HG03280 (cell line): Measurements from ENCODE around the gene ZNF268.

Source experiments
- ATAC-seq: cut with Tn5 transposase; IDR thresholded peaks from one replicate; pipeline ENCODE4 v1.9.1; 2021; ENCODE audit warnings: mild to moderate bottlenecking, moderate library complexity; ENCODE audit not compliant: unreplicated experiment

Gene ZNF268

GRCh38 chr12:133181238-133181959 lies at the start of gene ZNF268:
TSS of gene ZNF268 (plus strand) at chr12:133181495. CDS start at chr12:133181998, 503 bp downstream.
- ATAC-seq: peak; percentile 96

GRCh38 chr12:133135747-133136146 lies 45.5 kb upstream of the ZNF268 start:
- no peak for ATAC-seq

GRCh38 chr12:133145981-133146380 lies 35.3 kb upstream of the ZNF268 start:
- ATAC-seq: no peak

GRCh38 chr12:133156125-133156690 lies 25.1 kb upstream of the ZNF268 start:
- ATAC-seq: no peak

- ATAC-seq: no peak
Measured at GRCh38 chr12:133165776-133166175, 15.5 kb upstream of the ZNF268 start.

GRCh38 chr12:133172491-133172890 lies 8.8 kb upstream of the ZNF268 start:
- no peak for ATAC-seq

- ATAC-seq: no peak
Measured at GRCh38 chr12:133174901-133175300, 6.4 kb upstream of the ZNF268 start.

GRCh38 chr12:133180669-133181068 lies 626 bp upstream of the ZNF268 start:
- ATAC-seq: no peak

GRCh38 chr12:133190176-133190575 lies 8.9 kb downstream of the ZNF268 start:
- no peak for ATAC-seq

- ATAC-seq: no peak
Measured at GRCh38 chr12:133192847-133193246, 11.6 kb downstream of the ZNF268 start.

- no peak for ATAC-seq
Measured at GRCh38 chr12:133201888-133202287, 20.6 kb downstream of the ZNF268 start.

GRCh38 chr12:133202493-133203343 lies 21.4 kb downstream of the ZNF268 start:
- ATAC-seq: no peak

GRCh38 chr12:133203344-133204263 lies 22.3 kb downstream of the ZNF268 start:
- no peak for ATAC-seq

GRCh38 chr12:133204264-133204603 lies 22.9 kb downstream of the ZNF268 start:
- ATAC-seq: no peak

- ATAC-seq: no peak
Measured at GRCh38 chr12:133206390-133206789, 25.1 kb downstream of the ZNF268 start.

GRCh38 chr12:133215724-133216123 lies 34.4 kb downstream of the ZNF268 start:
- ATAC-seq: no peak

GRCh38 chr12:133217219-133217618 lies 35.9 kb downstream of the ZNF268 start:
- no peak for ATAC-seq

- ATAC-seq: no peak
Measured at GRCh38 chr12:133220521-133220920, 39.2 kb downstream of the ZNF268 start.

- no peak for ATAC-seq
Measured at GRCh38 chr12:133221241-133221640, 39.9 kb downstream of the ZNF268 start.

GRCh38 chr12:133222211-133222610 lies 40.9 kb downstream of the ZNF268 start:
- no peak for ATAC-seq

- no peak for ATAC-seq
Measured at GRCh38 chr12:133225527-133225926, 44.2 kb downstream of the ZNF268 start.
